GM23248 (cell line): ENCODE measurements around the gene UMAD1.

Source experiments
- EZH2 ChIP-seq: fragments of 200-600 bp; sonication (generic); IDR thresholded peaks from 2 replicates; pipeline ENCODE4 v1.6.1; 2018; ENCODE audit warnings: antibody characterized with exemption, mild to moderate bottlenecking; ENCODE audit not compliant: insufficient read depth, poor library complexity, severe bottlenecking
- EZH2phosphoT487 ChIP-seq: fragments of 200-600 bp; sonication (generic); IDR thresholded peaks from 2 replicates; pipeline ENCODE4 v1.6.1; 2018; ENCODE audit warnings: antibody characterized with exemption, moderate library complexity, mild to moderate bottlenecking, low read depth; ENCODE audit not compliant: insufficient read depth

GRCh38 chr7:7923818-7924217, 283.3 kb downstream of the UMAD1 start:
- TF ChIP-seq EZH2 (no peak), EZH2phosphoT487 (no peak)
